Esophagus muscularis mucosa (tissue), 4 donors: ENCODE measurements around the gene UGT1A5. TPM values are rescaled to one million over a fixed set of nuclear protein-coding genes. Genes with fewer than 3 reads are reported as not detected.

ENCODE experiments used
- DNase-seq: peaks from one replicate; pipeline ENCODE4 v3.0.0-alpha.2; 2017; ENCODE audit errors: extremely low spot score
- H3K27ac ChIP-seq, 4 donors: fragments of 200-600 bp; sonication (generic); replicated peaks in 1 of 4; 1 replicate in 3 of 4; 2 replicates in 1 of 4; pipeline ENCODE4 v1.5.1; 2016 to 2019; ENCODE audit warnings: mild to moderate bottlenecking in 1 of 4
- H3K27me3 ChIP-seq, 4 donors: fragments of 200-600 bp; sonication (generic); one replicate each; pipeline versions ENCODE4 v1.5.1 to v1.6.0; 2016 to 2019
- H3K36me3 ChIP-seq, 4 donors: fragments of 200-600 bp; sonication (generic); one replicate each; pipeline ENCODE4 v1.5.1; 2016 to 2019
- H3K4me1 ChIP-seq, 4 donors: fragments of 200-600 bp; sonication (generic); one replicate each; pipeline ENCODE4 v1.5.1; 2016 to 2019
- H3K4me3 ChIP-seq, 4 donors: fragments of 200-600 bp; sonication (generic); 1 replicate in 2 of 4; 2 replicates in 2 of 4; pipeline ENCODE4 v1.5.1; 2016 to 2019; ENCODE audit warnings: mild to moderate bottlenecking in 4 of 4, moderate library complexity in 1 of 4
- H3K9me3 ChIP-seq, 4 donors: fragments of 200-600 bp; sonication (generic); 1 replicate in 3 of 4; 2 replicates in 1 of 4; pipeline ENCODE4 v1.5.1; 2016 to 2019
- EP300 ChIP-seq: sonication (generic); formaldehyde crosslinking; IDR thresholded peaks from one replicate; pipeline ENCODE4 v1.6.1; 2017; ENCODE audit warnings: antibody characterized with exemption
- POLR2A ChIP-seq: fragments of 450-650 bp; IDR thresholded peaks from one replicate; pipeline ENCODE4 v1.6.1; 2017; ENCODE audit warnings: antibody characterized with exemption, moderate library complexity, mild to moderate bottlenecking, low read depth
- POLR2AphosphoS5 ChIP-seq, 2 donors: sonication (generic); formaldehyde crosslinking; IDR thresholded peaks; one replicate each; pipeline ENCODE4 v1.6.1; 2017; ENCODE audit warnings: antibody characterized with exemption in 2 of 2
- WGBS: methylation state at CpG from one replicate; pipeline ENCODE4 v1.1.5; 2018; 5-methylcytosine and 5-hydroxymethylcytosine counted together
- intact Hi-C: fragments of 100-400 bp; cut with DNase I; formaldehyde crosslinking; loops from one replicate; pipeline ENCODE4 v1.15.1; 2023
- total RNA-seq, 4 donors: library from RNA; depleted of rRNA; stranded (reverse); fragments of >200 nt; gene quantifications; one replicate each; pipeline versions ENCODE4 v1.1.0 to v1.2.1, GENCODE V29; 2016
- TF ChIP-seq, protein P1 (sequence below), 3 experiments: fragments of 200-600 bp in 2 of 3; fragments of 450-650 bp in 1 of 3; sonication (generic) in 2 of 3; IDR thresholded peaks; one replicate each; pipeline ENCODE4 v1.5.1; 2017 to 2019; ENCODE audit warnings: antibody characterized with exemption in 3 of 3, mild to moderate bottlenecking in 2 of 3, moderate library complexity in 1 of 3

Gene UGT1A5
- total RNA-seq, 4 donors from 2014 or later: not detected

DNA sequence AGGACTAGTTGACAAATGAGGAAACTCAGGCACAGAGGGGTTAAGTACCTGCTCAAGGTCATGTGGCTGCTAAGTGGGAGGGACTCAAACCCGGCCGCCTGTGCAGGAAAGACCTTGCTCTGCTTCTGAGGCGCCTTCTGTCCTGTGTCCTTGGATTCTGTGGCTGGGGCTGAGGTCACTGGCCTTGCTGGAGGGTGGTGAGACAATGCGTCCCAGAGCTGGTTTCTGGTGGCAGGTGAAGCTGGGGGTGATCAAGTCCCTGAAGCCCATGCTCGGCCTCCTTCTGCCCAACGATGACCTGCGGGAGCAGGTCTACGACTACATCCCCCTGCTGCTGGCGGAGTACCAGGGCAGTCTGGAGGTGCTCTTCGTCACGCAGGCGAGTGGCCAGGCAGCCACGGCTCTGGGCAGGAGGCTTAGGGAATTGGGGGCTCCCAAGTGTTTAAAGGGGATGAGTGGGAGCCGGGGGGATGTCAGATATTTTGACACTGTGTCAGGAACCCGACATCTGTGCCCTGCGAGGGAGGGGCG, 81.5 kb downstream of the UGT1A5 start:
- no peak overlapping the region for H3K4me3 ChIP-seq
- intact Hi-C loops: no loop called here
- WGBS: 84% methylated on average over 15 of the region's 17 CpGs
- no peak for DNase-seq
- no peak overlapping the region for H3K27ac ChIP-seq
- TF ChIP-seq EP300: no peak
- no peaks in the 10 kb centered on the region for H3K9me3 ChIP-seq
- no peaks in the 10 kb centered on the region for H3K4me1 ChIP-seq
- no peaks in the 10 kb centered on the region for H3K27me3 ChIP-seq
- H3K36me3 ChIP-seq: no peaks in the 10 kb centered on the region

DNA sequence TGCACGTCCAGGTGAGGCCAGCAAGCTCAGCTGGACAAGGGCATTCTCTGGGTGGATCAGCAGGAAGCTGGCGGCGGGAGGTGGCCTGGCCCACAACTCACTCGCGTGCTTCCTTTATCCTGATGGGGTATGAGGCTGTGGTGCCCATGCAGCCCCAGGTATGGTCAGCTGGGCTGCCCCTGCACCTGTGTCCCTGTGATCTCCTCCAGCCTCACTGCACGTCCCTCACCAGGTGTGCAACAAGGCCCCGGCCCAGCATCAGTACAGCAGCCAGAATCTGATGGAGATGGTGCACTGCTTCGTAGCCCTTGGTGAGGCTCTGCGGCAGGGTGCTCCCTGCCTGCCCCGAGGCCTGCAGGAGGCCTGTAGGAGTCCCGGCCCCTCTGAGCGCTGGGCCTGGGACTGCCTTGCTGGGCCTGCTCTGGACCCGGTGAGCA, 83.0 kb downstream of the UGT1A5 start:
- Histone ChIP-seq H3K27ac (no peak overlapping the region), H3K4me1 (no peaks in the 10 kb centered on the region), H3K4me3 (no peak overlapping the region), H3K27me3 (no peaks in the 10 kb centered on the region), H3K36me3 (no peaks in the 10 kb centered on the region), H3K9me3 (no peaks in the 10 kb centered on the region)
- intact Hi-C loops: no loop called here
- WGBS: 95% methylated on average over 4 of the region's 13 CpGs
- no peak for TF ChIP-seq POLR2A
- TF ChIP-seq EP300: no peak
- TF ChIP-seq POLR2AphosphoS5 (IDR thresholded peaks at IDR 0.05): no peak
- TF ChIP-seq, protein P1, sequence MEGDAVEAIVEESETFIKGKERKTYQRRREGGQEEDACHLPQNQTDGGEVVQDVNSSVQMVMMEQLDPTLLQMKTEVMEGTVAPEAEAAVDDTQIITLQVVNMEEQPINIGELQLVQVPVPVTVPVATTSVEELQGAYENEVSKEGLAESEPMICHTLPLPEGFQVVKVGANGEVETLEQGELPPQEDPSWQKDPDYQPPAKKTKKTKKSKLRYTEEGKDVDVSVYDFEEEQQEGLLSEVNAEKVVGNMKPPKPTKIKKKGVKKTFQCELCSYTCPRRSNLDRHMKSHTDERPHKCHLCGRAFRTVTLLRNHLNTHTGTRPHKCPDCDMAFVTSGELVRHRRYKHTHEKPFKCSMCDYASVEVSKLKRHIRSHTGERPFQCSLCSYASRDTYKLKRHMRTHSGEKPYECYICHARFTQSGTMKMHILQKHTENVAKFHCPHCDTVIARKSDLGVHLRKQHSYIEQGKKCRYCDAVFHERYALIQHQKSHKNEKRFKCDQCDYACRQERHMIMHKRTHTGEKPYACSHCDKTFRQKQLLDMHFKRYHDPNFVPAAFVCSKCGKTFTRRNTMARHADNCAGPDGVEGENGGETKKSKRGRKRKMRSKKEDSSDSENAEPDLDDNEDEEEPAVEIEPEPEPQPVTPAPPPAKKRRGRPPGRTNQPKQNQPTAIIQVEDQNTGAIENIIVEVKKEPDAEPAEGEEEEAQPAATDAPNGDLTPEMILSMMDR (IDR thresholded peaks at IDR 0.05): no peak
- no peak for DNase-seq

DNA sequence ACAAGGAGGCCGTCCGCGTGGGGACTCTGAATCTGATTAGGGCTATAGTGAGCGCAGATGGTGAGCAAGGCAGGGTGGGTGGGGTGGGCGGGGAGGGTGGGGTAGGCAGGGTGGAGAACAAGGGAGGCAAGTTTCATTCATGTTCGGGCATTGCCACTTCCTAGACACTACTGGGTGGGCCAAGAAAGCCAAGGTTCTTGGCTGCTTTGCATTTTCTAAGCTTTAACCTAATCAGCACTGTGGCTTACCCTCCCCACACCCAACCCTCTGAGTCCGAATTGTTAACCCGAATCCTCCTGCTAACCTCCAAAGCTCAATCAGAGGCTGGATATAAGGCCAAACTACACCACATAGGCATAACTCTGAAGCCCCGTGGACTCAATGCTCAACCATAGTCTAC, 83.5 kb downstream of the UGT1A5 start:
- TF ChIP-seq, protein P1 (IDR thresholded peaks at IDR 0.05): no peak
- TF ChIP-seq POLR2A (no peak), EP300 (no peak)
- Histone ChIP-seq H3K4me3 (no peak overlapping the region), H3K9me3 (no peaks in the 10 kb centered on the region), H3K27ac (no peak overlapping the region), H3K27me3 (no peaks in the 10 kb centered on the region), H3K4me1 (no peaks in the 10 kb centered on the region), H3K36me3 (no peaks in the 10 kb centered on the region)
- DNase-seq: no peak
- intact Hi-C loops: no loop called here
- WGBS: 89% methylated on average over 6 of the region's 9 CpGs

DNA sequence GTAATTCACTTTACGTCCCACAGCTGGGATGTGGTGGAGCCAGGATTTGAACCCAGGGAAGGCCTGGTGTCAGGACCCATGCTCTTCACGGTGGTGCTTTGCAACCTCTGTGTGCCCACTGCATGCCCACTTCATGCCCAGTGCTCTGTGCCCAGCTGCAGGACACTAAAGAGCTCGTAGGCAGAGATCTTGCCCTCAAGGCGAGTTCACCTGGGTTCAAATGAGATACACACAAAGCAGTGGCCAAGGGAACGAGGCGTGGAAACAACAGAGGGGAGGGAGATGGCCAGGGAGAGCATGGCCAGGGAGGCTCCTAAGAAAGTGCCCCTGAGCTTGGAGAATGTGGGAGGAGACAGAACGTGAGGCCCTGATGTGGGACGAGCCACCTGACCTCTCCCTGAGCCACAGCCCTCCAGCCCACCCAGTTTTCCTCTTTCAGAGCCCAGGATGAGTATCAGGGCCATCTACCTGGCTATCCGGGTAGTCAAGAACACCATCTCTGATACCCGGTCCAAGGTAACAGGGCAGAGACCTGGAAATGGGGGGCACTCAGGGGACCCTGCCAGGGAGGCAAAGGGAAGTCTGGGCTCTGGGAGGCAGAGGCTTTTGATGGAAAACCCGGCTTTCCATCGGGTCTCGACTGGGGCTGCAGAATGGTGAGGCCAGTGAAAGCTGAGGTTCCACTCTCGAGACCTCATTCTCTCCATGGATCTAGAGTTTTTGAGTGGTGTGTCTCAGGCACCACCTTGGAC, 85.8 kb downstream of the UGT1A5 start:
- 80% methylated on average over 12 of the region's 14 CpGs for WGBS
- intact Hi-C loops: no loop called here

DNA sequence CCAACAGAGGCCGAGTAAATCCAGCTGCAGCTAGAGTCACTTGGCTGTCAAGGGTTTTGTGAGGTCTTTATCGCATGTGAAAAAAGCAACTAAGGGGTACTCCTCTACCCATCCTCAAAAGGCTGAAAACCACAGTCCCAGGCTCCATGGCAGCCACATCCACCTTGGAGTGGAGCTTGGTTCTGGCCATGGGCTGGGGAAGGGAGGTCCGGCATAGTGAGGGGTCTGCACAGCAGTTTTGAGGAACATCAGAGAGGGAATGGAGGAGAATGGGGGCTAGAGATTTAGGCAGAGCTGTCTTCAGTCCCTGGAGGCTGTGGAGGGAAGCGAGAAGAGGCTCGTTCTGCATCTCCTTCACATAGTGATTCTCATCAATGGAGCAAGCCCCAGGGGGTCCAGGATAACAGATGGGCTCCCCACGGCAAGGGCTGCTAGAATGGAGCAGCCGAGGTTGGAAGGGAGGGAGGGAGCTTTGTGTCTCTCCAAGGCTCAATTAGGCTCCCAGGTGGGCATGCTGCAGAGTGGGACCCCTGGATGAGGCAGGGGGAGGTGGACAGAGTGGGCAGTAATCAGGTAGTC, 86.5 kb downstream of the UGT1A5 start:
- Histone ChIP-seq H3K36me3 (no peaks in the 10 kb centered on the region), H3K9me3 (no peaks in the 10 kb centered on the region), H3K4me3 (no peak overlapping the region), H3K27ac (no peak overlapping the region), H3K27me3 (no peaks in the 10 kb centered on the region), H3K4me1 (no peaks in the 10 kb centered on the region)
- TF ChIP-seq, protein P1 (IDR thresholded peaks at IDR 0.05): no peak
- no peak for TF ChIP-seq EP300
- TF ChIP-seq POLR2AphosphoS5 (IDR thresholded peaks at IDR 0.05): no peak
- no peak for TF ChIP-seq POLR2A
- 56% methylated on average over 7 of the region's 7 CpGs for WGBS
- intact Hi-C loops: no loop called here
- DNase-seq: no peak

More for the DNA sequence above, 85.8 kb downstream of the UGT1A5 start:
- Histone ChIP-seq H3K4me1 (no peaks in the 10 kb centered on the region), H3K36me3 (no peaks in the 10 kb centered on the region), H3K27me3 (no peaks in the 10 kb centered on the region), H3K27ac (no peak overlapping the region), H3K9me3 (no peaks in the 10 kb centered on the region), H3K4me3 (no peak overlapping the region)
- no peak for DNase-seq
- TF ChIP-seq POLR2A (no peak), POLR2AphosphoS5 (IDR thresholded peaks at IDR 0.05) (no peak), EP300 (no peak)
- TF ChIP-seq, protein P1 (IDR thresholded peaks at IDR 0.05): no peak
